ENCODE measurements around the gene PPP3CA. TPM values are rescaled to one million over a fixed set of nuclear protein-coding genes. Genes with fewer than 3 reads are reported as not detected.

The PPP3CA gene
- total and polyA plus RNA-seq, 11 donors = 5.9 to 32.5 (median 19.3) TPM

GRCh38 chr4:101066626-101067170 lies 280.6 kb downstream of the PPP3CA start:
- no peaks in the 10 kb centered on the region for H3K27me3 ChIP-seq
- H3K4me1 ChIP-seq = peaks cover 0 to 29% (median 4%) of the 10 kb centered on the region in 12 donors
- H3K9me3 ChIP-seq = no peaks in the 10 kb centered on the region
- no peak overlapping the region for H3K27ac ChIP-seq
- peaks cover 0 to 7% (median 0%) of the 10 kb centered on the region in 9 donors for H3K36me3 ChIP-seq
- intact Hi-C loops (cut with DNase I) = loop anchor here in 1 of 10 donors (10.0 kb wide), 1 partner anchor 1198 kb away; no protein-coding TSS in a partner anchor
- H3K4me3 ChIP-seq = no peak overlapping the region
- WGBS, 4 donors = 87 to 92% (median 89%) methylated on average over 6 of the region's 6 CpGs
- DNase-seq (no peak), ATAC-seq (no peak)
- TF ChIP-seq POLR2A (IDR thresholded peaks at IDR 0.05) (no peak), CTCF (IDR thresholded peaks at IDR 0.05) (no peak)

GRCh38 chr4:101065935-101066485 lies 281.3 kb downstream of the PPP3CA start:
- Histone ChIP-seq H3K36me3 (peaks cover 0 to 7% (median 0%) of the 10 kb centered on the region in 9 donors), H3K4me1 (peaks cover 0 to 29% (median 4%) of the 10 kb centered on the region in 12 donors), H3K9me3 (no peaks in the 10 kb centered on the region), H3K27me3 (no peaks in the 10 kb centered on the region), H3K27ac (no peak overlapping the region), H3K4me3 (no peak overlapping the region)
- 61 to 88% (median 77%) methylated on average over 1 of the region's 1 CpG for WGBS, 4 donors
- DNase-seq = no peak
- TF ChIP-seq CTCF (IDR thresholded peaks at IDR 0.05) (no peak), POLR2A (IDR thresholded peaks at IDR 0.05) (no peak)
- ATAC-seq = no peak
- intact Hi-C loops (cut with DNase I) = loop anchor here in 1 of 10 donors (10.0 kb wide), 1 partner anchor 1199 kb away; no protein-coding TSS in a partner anchor

GRCh38 chr4:101065346-101065745 lies 282.0 kb downstream of the PPP3CA start:
- H3K36me3 ChIP-seq = peaks cover 0 to 8% (median 0%) of the 10 kb centered on the region in 9 donors
- no peaks in the 10 kb centered on the region for H3K9me3 ChIP-seq
- intact Hi-C loops (cut with DNase I) = loop anchor here in 1 of 10 donors (10.0 kb wide), 1 partner anchor 1199 kb away; no protein-coding TSS in a partner anchor
- ATAC-seq (no peak), DNase-seq (no peak)
- TF ChIP-seq CTCF (IDR thresholded peaks at IDR 0.05) = no peak
- no peak for TF ChIP-seq POLR2A (IDR thresholded peaks at IDR 0.05)
- WGBS, 4 donors = 95 to 97% (median 96%) methylated on average over 1 of the region's 1 CpG
- no peak overlapping the region for H3K4me3 ChIP-seq
- no peak overlapping the region for H3K27ac ChIP-seq
- peaks cover 0 to 29% (median 4%) of the 10 kb centered on the region in 12 donors for H3K4me1 ChIP-seq
- H3K27me3 ChIP-seq = no peaks in the 10 kb centered on the region

GRCh38 chr4:101064541-101065180 lies 282.7 kb downstream of the PPP3CA start:
- intact Hi-C loops (cut with DNase I) = loop anchor here in 1 of 10 donors (10.0 kb wide), 1 partner anchor 1200 kb away; no protein-coding TSS in a partner anchor
- ATAC-seq = peak in 2 of 4 donors; percentile 22 to 50

More at GRCh38 chr4:101064541-101065180, 282.7 kb downstream of the PPP3CA start:
- Histone ChIP-seq H3K4me3 (no peak overlapping the region), H3K36me3 (peaks cover 0 to 15% (median 0%) of the 10 kb centered on the region in 9 donors), H3K27me3 (no peaks in the 10 kb centered on the region), H3K4me1 (peaks cover 0 to 29% (median 4%) of the 10 kb centered on the region in 12 donors), H3K27ac (no peak overlapping the region), H3K9me3 (no peaks in the 10 kb centered on the region)
- DNase-seq = no peak
- no peak for TF ChIP-seq POLR2A (IDR thresholded peaks at IDR 0.05)
- TF ChIP-seq CTCF (IDR thresholded peaks at IDR 0.05) = no peak
- 72 to 86% (median 84%) methylated on average over 1 of the region's 1 CpG for WGBS, 4 donors
